AG04449 (cell line): ENCODE data around the gene TEX51.

Experiments
- CTCF ChIA-PET: fragments of 350-600 bp; formaldehyde crosslinking; extraction: SDS; loops from one replicate; lab custom pipeline; 2021; ENCODE audit warnings: antibody characterized with exemption; lab: Yijun Ruan, JAX
- POLR2A ChIA-PET: fragments of 400-600, 350-600 bp; formaldehyde crosslinking; extraction: SDS; loops from one replicate; lab custom pipeline; 2020; ENCODE audit warnings: antibody characterized with exemption, inconsistent platforms; lab: Yijun Ruan, JAX
- DNase-seq: peaks from one replicate; pipeline ENCODE4 v3.0.0-alpha.2; 2010; ENCODE audit warnings: low read depth, low spot score
- H3K4me3 ChIP-seq: 2 replicates; pipeline ENCODE4 v1.5.1; 2011; ENCODE audit warnings: low read depth, mild to moderate bottlenecking, control low read depth, low read length
- TF ChIP-seq, protein P1 (sequence below): IDR thresholded peaks from one replicate; pipeline ENCODE4 v1.5.1; 2011; ENCODE audit warnings: mild to moderate bottlenecking, moderate library complexity, low read length, control low read depth, inconsistent platforms; ENCODE audit not compliant: insufficient read depth; ENCODE audit errors: missing control alignments

Gene TEX51

DNA sequence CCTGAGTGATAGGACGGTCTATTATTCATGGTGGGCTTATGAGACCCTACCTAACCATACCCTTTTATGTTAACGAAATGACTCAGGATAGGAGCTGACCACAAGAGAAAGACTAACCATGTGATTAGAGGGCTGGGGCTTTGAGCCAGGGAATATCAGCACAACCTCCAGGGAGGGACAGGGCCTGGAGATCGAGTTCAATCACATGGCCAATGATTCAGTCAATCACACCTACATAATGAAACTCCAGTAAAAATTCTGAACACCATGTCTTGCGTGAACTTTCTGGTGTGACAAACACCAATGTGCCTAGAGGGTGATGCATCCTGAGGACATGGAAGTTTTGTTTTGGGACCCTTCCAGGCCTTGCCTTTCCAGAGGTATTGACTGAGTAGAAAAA lies 2.2 kb upstream of the TEX51 start:
- ChIA-PET CTCF (no interaction called here), POLR2A (no interaction called here)
- DNase-seq: no peak
- TF ChIP-seq, protein P1, sequence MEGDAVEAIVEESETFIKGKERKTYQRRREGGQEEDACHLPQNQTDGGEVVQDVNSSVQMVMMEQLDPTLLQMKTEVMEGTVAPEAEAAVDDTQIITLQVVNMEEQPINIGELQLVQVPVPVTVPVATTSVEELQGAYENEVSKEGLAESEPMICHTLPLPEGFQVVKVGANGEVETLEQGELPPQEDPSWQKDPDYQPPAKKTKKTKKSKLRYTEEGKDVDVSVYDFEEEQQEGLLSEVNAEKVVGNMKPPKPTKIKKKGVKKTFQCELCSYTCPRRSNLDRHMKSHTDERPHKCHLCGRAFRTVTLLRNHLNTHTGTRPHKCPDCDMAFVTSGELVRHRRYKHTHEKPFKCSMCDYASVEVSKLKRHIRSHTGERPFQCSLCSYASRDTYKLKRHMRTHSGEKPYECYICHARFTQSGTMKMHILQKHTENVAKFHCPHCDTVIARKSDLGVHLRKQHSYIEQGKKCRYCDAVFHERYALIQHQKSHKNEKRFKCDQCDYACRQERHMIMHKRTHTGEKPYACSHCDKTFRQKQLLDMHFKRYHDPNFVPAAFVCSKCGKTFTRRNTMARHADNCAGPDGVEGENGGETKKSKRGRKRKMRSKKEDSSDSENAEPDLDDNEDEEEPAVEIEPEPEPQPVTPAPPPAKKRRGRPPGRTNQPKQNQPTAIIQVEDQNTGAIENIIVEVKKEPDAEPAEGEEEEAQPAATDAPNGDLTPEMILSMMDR: no peak
- H3K4me3 ChIP-seq: no peak overlapping the region

- ChIA-PET POLR2A (no interaction called here), CTCF (no interaction called here)
- TF ChIP-seq, protein P1: no peak
- no peak overlapping the region for H3K4me3 ChIP-seq
- DNase-seq: no peak
Observed at GRCh38 chr2:126899616-126900185, 1.0 kb downstream of the TEX51 start.

DNA sequence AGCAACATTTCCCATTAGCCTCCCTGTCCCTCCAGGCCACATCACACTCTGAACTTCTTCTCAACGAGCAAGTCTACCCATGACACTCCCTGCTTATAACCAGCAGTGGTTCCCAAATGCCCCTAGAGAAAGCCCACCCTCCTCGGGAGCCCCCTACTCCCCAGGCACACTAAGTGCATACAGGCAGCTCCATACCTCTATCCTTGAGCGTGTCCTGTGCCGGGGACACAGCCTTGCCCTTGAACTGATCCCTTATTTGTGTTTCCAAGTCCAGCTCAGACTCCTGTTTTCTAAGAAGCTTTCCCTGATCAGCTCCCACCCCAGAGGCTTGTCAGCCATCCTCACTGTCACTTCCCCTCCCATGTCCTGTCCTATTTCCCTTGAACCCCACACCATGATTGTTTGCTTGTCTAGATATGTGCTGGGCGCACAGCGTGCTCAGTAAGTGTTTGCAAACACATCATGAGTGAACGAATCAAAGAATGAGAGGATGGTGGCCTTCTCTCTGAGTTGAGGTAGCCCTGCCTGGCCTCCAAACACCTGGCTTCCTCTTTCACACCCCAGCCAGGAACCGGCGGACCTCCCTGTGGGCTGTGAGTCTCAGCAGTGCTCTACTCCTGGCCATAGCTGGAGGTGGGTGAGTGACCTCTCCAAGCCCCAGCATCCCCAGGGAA lies 2.1 kb downstream of the TEX51 start:
- no peak overlapping the region for H3K4me3 ChIP-seq
- ChIA-PET CTCF (no interaction called here), POLR2A (no interaction called here)
- no peak for DNase-seq
- TF ChIP-seq, protein P1: no peak

GRCh38 chr2:126901459-126901858 lies 2.8 kb downstream of the TEX51 start:
- POLR2A ChIA-PET: no interaction called here
- DNase-seq: no peak
- CTCF ChIA-PET: no interaction called here
- H3K4me3 ChIP-seq: no peak overlapping the region
- TF ChIP-seq, protein P1: no peak

- CTCF ChIA-PET: no interaction called here
- no peak overlapping the region for H3K4me3 ChIP-seq
- no peak for DNase-seq
Observed at GRCh38 chr2:126902152-126902835, 3.6 kb downstream of the TEX51 start.

DNA sequence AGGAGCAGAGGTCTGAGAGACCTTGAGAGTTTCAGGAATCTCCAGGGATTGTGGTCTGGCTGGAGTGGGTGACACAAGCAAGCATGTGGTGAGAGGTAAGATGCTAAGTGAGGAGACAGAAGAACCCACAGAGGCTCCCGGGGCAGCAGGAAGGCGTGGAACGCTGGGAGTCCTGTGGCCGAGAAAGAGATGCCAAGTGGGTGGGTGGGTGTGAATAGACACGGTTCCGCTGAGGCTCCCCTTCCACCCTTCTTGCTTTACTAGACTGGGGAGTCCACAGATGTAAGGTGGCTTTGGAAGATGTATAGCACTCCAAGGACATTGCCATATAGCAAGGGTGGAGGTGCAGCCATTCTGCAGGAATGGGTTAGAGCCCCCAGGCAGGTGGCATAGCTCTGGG lies 4.2 kb downstream of the TEX51 start:
- ChIA-PET CTCF (no interaction called here), POLR2A (no interaction called here)
- no peak overlapping the region for H3K4me3 ChIP-seq
- DNase-seq: no peak
- TF ChIP-seq, protein P1: no peak

More at GRCh38 chr2:126902152-126902835, 3.6 kb downstream of the TEX51 start:
- TF ChIP-seq, protein P1: no peak
- POLR2A ChIA-PET: no interaction called here
